NT2/D1 (cell line): ENCODE data around the gene TMEM232.

Source experiments
- SUZ12 ChIP-seq: IDR thresholded peaks from 2 replicates; pipeline ENCODE4 v1.6.1; 2011; ENCODE audit not compliant: insufficient read length, insufficient read depth; ENCODE audit errors: extremely low read depth
- YY1 ChIP-seq: IDR thresholded peaks from 2 replicates; pipeline ENCODE4 v1.6.1; 2011; ENCODE audit not compliant: insufficient read length, insufficient read depth

GRCh38 chr5:110644357-110644756 lies 82.1 kb downstream of the TMEM232 start:
- TF ChIP-seq SUZ12 (no peak), YY1 (no peak)
